Nephron (organoid): ENCODE data around the gene SLC38A8.

Experiments used
- H3K27ac Mint-ChIP-seq, 3 experiments: 2 replicates each; pipeline ENCODE4 v1.8.0; 2020; ENCODE audit warnings: mixed read lengths in 3 of 3, mild to moderate bottlenecking in 2 of 3, moderate library complexity in 1 of 3
- H3K27me3 Mint-ChIP-seq: 2 replicates; pipeline ENCODE4 v1.8.0; 2021; ENCODE audit warnings: low read depth, mild to moderate bottlenecking, moderate library complexity, mixed read lengths
- H3K36me3 Mint-ChIP-seq: 2 replicates; pipeline ENCODE4 v1.8.0; 2020; ENCODE audit warnings: low read depth, mixed read lengths
- H3K4me1 Mint-ChIP-seq: 2 replicates; pipeline ENCODE4 v1.8.0; 2020; ENCODE audit warnings: mixed read lengths
- H3K4me3 Mint-ChIP-seq, 3 experiments: 2 replicates each; pipeline ENCODE4 v1.8.0; 2020; ENCODE audit warnings: mild to moderate bottlenecking in 3 of 3, mixed read lengths in 3 of 3, moderate library complexity in 2 of 3
- H3K9me3 Mint-ChIP-seq: 2 replicates; pipeline ENCODE4 v1.8.0; 2020; ENCODE audit warnings: mixed read lengths
- CTCF ChIP-seq, 3 experiments: fragments of 200-600 bp; sonication (generic); IDR thresholded peaks; one replicate each; pipeline ENCODE4 v1.5.0; 2021; ENCODE audit warnings: antibody characterized with exemption in 3 of 3; ENCODE audit not compliant: unreplicated experiment in 3 of 3

Gene SLC38A8

GRCh38 chr16:84024854-84025253 is 17.7 kb downstream of the SLC38A8 start:
- Mint-ChIP-seq H3K9me3 (peaks cover 20% of the 10 kb centered on the region), H3K4me3 (no peak overlapping the region), H3K27ac (no peak overlapping the region), H3K36me3 (peaks cover 5% of the 10 kb centered on the region), H3K4me1 (peaks cover 7% of the 10 kb centered on the region), H3K27me3 (peaks cover 11% of the 10 kb centered on the region)
- no peak for TF ChIP-seq CTCF (IDR thresholded peaks at IDR 0.05; ENCODE audit: unreplicated experiment in 3 of 3)

DNA sequence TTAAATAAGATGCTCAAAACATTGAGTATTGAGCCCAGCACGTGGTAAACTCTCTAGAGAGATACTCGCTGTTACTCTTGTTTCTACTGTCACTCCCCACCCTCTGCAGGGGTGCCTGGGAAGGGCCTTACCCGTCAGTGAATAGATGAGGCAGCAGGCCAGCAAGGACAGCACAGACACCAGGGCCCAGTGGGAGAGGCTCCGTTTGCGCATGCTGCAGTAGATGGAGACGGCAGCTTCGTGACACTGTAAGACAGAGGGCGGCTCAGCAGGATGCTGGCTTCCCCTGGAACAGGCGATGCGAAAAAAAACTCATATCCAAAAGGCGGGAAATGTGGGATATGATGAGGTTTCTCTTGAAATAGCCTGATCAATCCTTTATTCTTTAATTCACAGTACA is 20.0 kb downstream of the SLC38A8 start:
- H3K4me3 Mint-ChIP-seq = no peak overlapping the region
- peaks cover 2% of the 10 kb centered on the region for H3K4me1 Mint-ChIP-seq
- H3K27me3 Mint-ChIP-seq = peaks cover 23% of the 10 kb centered on the region
- TF ChIP-seq CTCF (IDR thresholded peaks at IDR 0.05; ENCODE audit: unreplicated experiment in 3 of 3) = no peak
- peaks cover 32% of the 10 kb centered on the region for H3K9me3 Mint-ChIP-seq
- H3K27ac Mint-ChIP-seq = no peak overlapping the region
- H3K36me3 Mint-ChIP-seq = peaks cover 5% of the 10 kb centered on the region

DNA sequence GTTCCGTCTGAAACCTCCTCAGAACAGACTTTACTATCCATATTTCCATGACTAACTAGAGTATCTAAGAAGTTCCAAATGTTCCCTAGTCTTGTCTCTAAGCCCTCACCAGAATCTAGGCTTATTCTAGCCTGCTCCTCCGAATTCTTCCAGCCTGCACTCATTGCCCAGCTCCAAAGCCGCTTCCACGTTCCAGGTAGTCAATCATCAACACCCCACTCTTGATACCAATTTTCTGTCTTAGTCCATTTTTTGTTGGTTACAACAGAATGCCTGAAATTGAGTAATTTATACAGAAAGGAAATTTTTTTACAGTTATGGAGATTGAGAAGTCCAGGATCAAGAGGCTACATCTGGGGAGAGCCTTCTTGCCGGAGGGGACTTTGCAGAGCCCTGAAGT is 21.1 kb downstream of the SLC38A8 start:
- Mint-ChIP-seq H3K9me3 (peaks cover 38% of the 10 kb centered on the region), H3K27ac (no peak overlapping the region), H3K4me1 (no peaks in the 10 kb centered on the region), H3K4me3 (no peak overlapping the region), H3K36me3 (peaks cover 5% of the 10 kb centered on the region), H3K27me3 (peaks cover 31% of the 10 kb centered on the region)
- TF ChIP-seq CTCF (IDR thresholded peaks at IDR 0.05; ENCODE audit: unreplicated experiment in 3 of 3) = no peak

DNA sequence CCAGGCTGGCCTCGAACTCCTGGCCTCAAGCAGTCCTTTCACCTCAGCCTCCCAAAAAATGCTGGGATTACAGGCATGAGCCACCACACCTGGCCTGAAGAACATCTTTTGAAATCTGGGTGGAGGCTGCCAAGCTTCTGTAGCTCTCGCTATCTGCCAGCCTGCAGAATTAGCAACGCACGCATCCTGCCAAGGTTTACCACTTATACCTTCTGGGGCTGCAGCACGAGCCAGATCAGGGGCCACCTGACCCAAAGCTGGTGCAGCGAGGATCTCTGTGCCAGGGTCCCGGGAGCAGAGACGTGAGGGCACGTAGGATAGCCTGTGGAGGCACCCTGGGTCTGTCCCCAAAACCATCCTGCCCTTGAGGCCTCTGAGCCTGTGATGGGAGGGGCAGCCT is 22.2 kb downstream of the SLC38A8 start:
- Mint-ChIP-seq H3K9me3 (peaks cover 38% of the 10 kb centered on the region), H3K4me3 (no peak overlapping the region), H3K4me1 (no peaks in the 10 kb centered on the region), H3K27ac (no peak overlapping the region), H3K36me3 (peaks cover 5% of the 10 kb centered on the region), H3K27me3 (peaks cover 31% of the 10 kb centered on the region)
- TF ChIP-seq CTCF (IDR thresholded peaks at IDR 0.05; ENCODE audit: unreplicated experiment in 3 of 3) = no peak

DNA sequence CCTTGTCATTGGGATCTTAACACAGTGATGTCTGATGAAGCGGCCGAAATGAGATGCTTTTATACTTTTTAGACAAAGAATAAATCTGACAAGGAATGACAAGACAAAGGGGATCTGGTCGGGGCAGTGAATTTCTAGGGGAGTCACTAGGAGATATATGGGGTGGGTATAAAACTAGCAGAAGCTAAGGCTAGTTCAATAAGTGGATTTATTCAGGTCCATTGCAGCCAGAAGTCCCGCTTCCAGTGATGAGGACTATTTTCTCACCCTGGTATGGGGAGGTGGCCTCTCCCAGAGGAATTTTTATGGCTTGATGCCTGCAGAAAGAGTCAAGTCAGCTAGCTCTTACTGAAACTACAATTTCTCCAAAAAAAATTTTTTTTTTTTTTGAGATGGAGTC is 23.9 kb downstream of the SLC38A8 start:
- peaks cover 5% of the 10 kb centered on the region for H3K36me3 Mint-ChIP-seq
- peaks cover 38% of the 10 kb centered on the region for H3K9me3 Mint-ChIP-seq
- H3K27me3 Mint-ChIP-seq = peaks cover 34% of the 10 kb centered on the region
- TF ChIP-seq CTCF (IDR thresholded peaks at IDR 0.05; ENCODE audit: unreplicated experiment in 3 of 3) = no peak
- no peak overlapping the region for H3K4me3 Mint-ChIP-seq
- H3K27ac Mint-ChIP-seq = no peak overlapping the region
- H3K4me1 Mint-ChIP-seq = no peaks in the 10 kb centered on the region

GRCh38 chr16:84016477-84016876 is 26.1 kb downstream of the SLC38A8 start:
- peaks cover 29% of the 10 kb centered on the region for H3K9me3 Mint-ChIP-seq
- H3K36me3 Mint-ChIP-seq = peaks cover 2% of the 10 kb centered on the region
- H3K27ac Mint-ChIP-seq = no peak overlapping the region
- peaks cover 32% of the 10 kb centered on the region for H3K27me3 Mint-ChIP-seq
- H3K4me3 Mint-ChIP-seq = no peak overlapping the region
- no peak for TF ChIP-seq CTCF (IDR thresholded peaks at IDR 0.05; ENCODE audit: unreplicated experiment in 3 of 3)
- H3K4me1 Mint-ChIP-seq = no peaks in the 10 kb centered on the region
